PC-3 (cell line): ENCODE measurements around the gene IQCE. TPM values are rescaled to one million over a fixed set of nuclear protein-coding genes. Genes with fewer than 3 reads are reported as not detected.

Experiments
- ATAC-seq: fragments of 200-7000 bp; cut with Tn5 transposase; 2 replicates; pipeline ENCODE4 v1.9.1; 2020; ENCODE audit warnings: mild to moderate bottlenecking, moderate library complexity
- BruUV-seq: library from RNA; stranded (reverse); fragments of 400-500 nt; replicated peaks from 2 replicates; lab custom pipeline; 2021; lab: Mats Ljungman, UMichigan
- CTCF ChIA-PET: fragments of 300-600 bp; sonication (Branson Sonifier 250); formaldehyde crosslinking; loops from one replicate; lab custom pipeline; 2022; ENCODE audit warnings: antibody characterized with exemption; lab: Charles Lee
- POLR2A ChIA-PET: fragments of 300-600 bp; sonication (Branson Sonifier 250); formaldehyde crosslinking; loops from one replicate; lab custom pipeline; 2022; ENCODE audit warnings: antibody characterized with exemption; ENCODE audit not compliant: unreplicated experiment; lab: Charles Lee
- DNase-seq: peaks from one replicate; pipeline ENCODE4 v3.0.0-alpha.2; 2015
- H2AFZ ChIP-seq: fragments of 300-600 bp; sonication (generic); 2 replicates; pipeline ENCODE4 v1.6.0; 2016; ENCODE audit warnings: antibody characterized with exemption, low read length
- H3F3A ChIP-seq: fragments of 300-600 bp; sonication (generic); one replicate; pipeline ENCODE4 v1.6.0; 2017; ENCODE audit warnings: antibody characterized with exemption, low read length, control low read depth, mild to moderate bottlenecking; ENCODE audit not compliant: unreplicated experiment
- H3K27ac ChIP-seq: fragments of 300-600 bp; sonication (generic); 2 replicates; pipeline ENCODE4 v1.5.1; 2016; ENCODE audit warnings: mild to moderate bottlenecking, low read length
- H3K27me3 ChIP-seq: fragments of 300-600 bp; sonication (generic); 2 replicates; pipeline ENCODE4 v1.6.1; 2016; ENCODE audit warnings: low read length, mixed read lengths
- H3K36me3 ChIP-seq: fragments of 300-600 bp; sonication (generic); 2 replicates; pipeline ENCODE4 v1.6.1; 2016; ENCODE audit warnings: low read depth, mixed run types, low read length, mixed read lengths
- H3K4me1 ChIP-seq: fragments of 300-600 bp; sonication (generic); 2 replicates; pipeline ENCODE4 v1.5.1; 2016; ENCODE audit warnings: low read length; ENCODE audit not compliant: insufficient read depth
- H3K4me2 ChIP-seq: fragments of 300-600 bp; sonication (generic); 2 replicates; pipeline ENCODE4 v1.6.0; 2016; ENCODE audit warnings: low read length
- H3K4me3 ChIP-seq: fragments of 300-600 bp; sonication (generic); 2 replicates; pipeline ENCODE4 v1.5.1; 2016; ENCODE audit warnings: mild to moderate bottlenecking, low read length, mixed read lengths
- H3K79me2 ChIP-seq: fragments of 300-600 bp; sonication (generic); 2 replicates; pipeline ENCODE4 v1.6.1; 2017; ENCODE audit warnings: low read length, mixed read lengths
- H3K9ac ChIP-seq: fragments of 300-600 bp; sonication (generic); 2 replicates; pipeline ENCODE4 v1.6.0; 2016; ENCODE audit warnings: mild to moderate bottlenecking, low read length
- H3K9me2 ChIP-seq: fragments of 300-600 bp; sonication (generic); replicated peaks from 2 replicates; pipeline ENCODE4 v1.6.1; 2016; ENCODE audit warnings: mixed run types, low read length, mixed read lengths
- H3K9me3 ChIP-seq: fragments of 300-600 bp; sonication (generic); 2 replicates; pipeline ENCODE4 v1.6.1; 2016; ENCODE audit warnings: low read length, mixed read lengths
- H4K20me1 ChIP-seq: fragments of 300-600 bp; sonication (generic); 2 replicates; pipeline ENCODE4 v1.6.1; 2016; ENCODE audit warnings: low read length, mixed read lengths
- CTCF ChIP-seq: fragments of 300-600 bp; sonication (generic); conservative IDR thresholded peaks from 2 replicates; pipeline ENCODE4 v1.5.1; 2017; ENCODE audit warnings: antibody characterized with exemption, low read depth, mild to moderate bottlenecking, low read length
- EZH2 ChIP-seq: fragments of 300-600 bp; sonication (generic); IDR thresholded peaks from one replicate; pipeline ENCODE4 v1.6.1; 2017; ENCODE audit warnings: antibody characterized with exemption, mild to moderate bottlenecking, low read length; ENCODE audit not compliant: unreplicated experiment
- EZH2phosphoT487 ChIP-seq: fragments of 300-600 bp; sonication (generic); IDR thresholded peaks from 2 replicates; pipeline ENCODE4 v1.6.1; 2018; ENCODE audit warnings: mild to moderate bottlenecking, antibody characterized with exemption, low read length, borderline replicate concordance
- intact Hi-C: fragments of 100-400 bp; cut with micrococcal nuclease; formaldehyde crosslinking; loops from 2 replicates; pipeline ENCODE4 v1.9.0; 2023
- total RNA-seq: library from RNA; depleted of rRNA; stranded (reverse); fragments of >200 nt; gene quantifications from 2 replicates; pipeline ENCODE4 v1.2.3, GENCODE V29; 2014

The IQCE gene
- total RNA-seq, 1 experiment from 2014 or later, result 9.7 TPM

- intact Hi-C loops, result no loop called here
- H3K9me2 ChIP-seq, result no peaks in the 10 kb centered on the region
- no TSS peak for BruUV-seq
- H3K27me3 ChIP-seq, result no peaks in the 10 kb centered on the region
- no peak overlapping the region for H3K27ac ChIP-seq
- H3K9me3 ChIP-seq, result no peaks in the 10 kb centered on the region
- ChIA-PET CTCF (no interaction called here), POLR2A (no interaction called here)
- H3F3A ChIP-seq, result no peaks in the 10 kb centered on the region
- no peaks in the 10 kb centered on the region for H3K36me3 ChIP-seq
- no peaks in the 10 kb centered on the region for H4K20me1 ChIP-seq
- no peaks in the 10 kb centered on the region for H3K79me2 ChIP-seq
- H3K4me3 ChIP-seq, result no peak overlapping the region
- DNase-seq, result no peak
- no peaks in the 10 kb centered on the region for H3K4me1 ChIP-seq
- H3K4me2 ChIP-seq, result no peak overlapping the region
- TF ChIP-seq EZH2, result no peak
- no peak overlapping the region for H2AFZ ChIP-seq
- no peak for ATAC-seq
- no peak overlapping the region for H3K9ac ChIP-seq
These were observed 64.3 kb downstream of the IQCE start for GRCh38 chr7:2622869-2623697.

- DNase-seq (no peak), ATAC-seq (no peak)
- Histone ChIP-seq H3K9ac (no peak overlapping the region), H4K20me1 (no peaks in the 10 kb centered on the region), H3F3A (no peaks in the 10 kb centered on the region), H3K36me3 (no peaks in the 10 kb centered on the region), H2AFZ (no peak overlapping the region), H3K4me2 (no peak overlapping the region), H3K9me2 (no peaks in the 10 kb centered on the region), H3K27ac (no peak overlapping the region), H3K9me3 (no peaks in the 10 kb centered on the region), H3K4me1 (no peaks in the 10 kb centered on the region), H3K79me2 (no peaks in the 10 kb centered on the region), H3K27me3 (no peaks in the 10 kb centered on the region), H3K4me3 (no peak overlapping the region)
- no TSS peak for BruUV-seq
- CTCF ChIA-PET, result no interaction called here
- no peak for TF ChIP-seq EZH2phosphoT487
- TF ChIP-seq CTCF, result no peak
- no peak for TF ChIP-seq EZH2
- POLR2A ChIA-PET, result no interaction called here
- intact Hi-C loops, result no loop called here
These were observed 64.9 kb downstream of the IQCE start for GRCh38 chr7:2623698-2624014.

- Histone ChIP-seq H3K9me3 (no peaks in the 10 kb centered on the region), H3K9ac (no peak overlapping the region), H3K4me3 (no peak overlapping the region), H3K4me2 (no peak overlapping the region), H2AFZ (peak overlapping the region; percentile 79), H3K79me2 (no peaks in the 10 kb centered on the region), H3K9me2 (no peaks in the 10 kb centered on the region), H3K36me3 (no peaks in the 10 kb centered on the region), H3K27ac (no peak overlapping the region), H3K4me1 (no peaks in the 10 kb centered on the region), H3K27me3 (no peaks in the 10 kb centered on the region), H3F3A (no peaks in the 10 kb centered on the region), H4K20me1 (no peaks in the 10 kb centered on the region)
- ChIA-PET POLR2A (interaction anchor here (0.7 kb wide), 1 partner anchor 224 kb away, joined by 7 read pairs; no protein-coding TSS in a partner anchor), CTCF (no interaction called here)
- intact Hi-C loops, result no loop called here
- BruUV-seq, result no TSS peak
- DNase-seq, result no peak
- TF ChIP-seq EZH2phosphoT487, result no peak
- TF ChIP-seq CTCF, result no peak
- TF ChIP-seq EZH2, result no peak
- ATAC-seq, result no peak
These were observed 65.6 kb downstream of the IQCE start for GRCh38 chr7:2624293-2624886.
